ENCODE measurements around the gene RBFOX2.

Gene RBFOX2

GRCh38 chr22:35970616-35971455 lies 57.8 kb downstream of the RBFOX2 start:
- no peak for DNase-seq

GRCh38 chr22:35967046-35967397 lies 61.6 kb downstream of the RBFOX2 start:
- DNase-seq = no peak

GRCh38 chr22:35966314-35967045 lies 62.1 kb downstream of the RBFOX2 start:
- no peak for DNase-seq

GRCh38 chr22:35963237-35963810 lies 65.3 kb downstream of the RBFOX2 start:
- no peak for DNase-seq

GRCh38 chr22:35961480-35962295 lies 66.9 kb downstream of the RBFOX2 start:
- no peak for DNase-seq

- no peak for DNase-seq
Observed at GRCh38 chr22:35960854-35961253, 67.8 kb downstream of the RBFOX2 start.

GRCh38 chr22:35959121-35959800 lies 69.4 kb downstream of the RBFOX2 start:
- no peak for DNase-seq

- no peak for DNase-seq
Observed at GRCh38 chr22:35958334-35958733, 70.3 kb downstream of the RBFOX2 start.

GRCh38 chr22:35957589-35957988 lies 71.0 kb downstream of the RBFOX2 start:
- DNase-seq = no peak

- no peak for DNase-seq
Observed at GRCh38 chr22:35956850-35957249, 71.8 kb downstream of the RBFOX2 start.

- no peak for DNase-seq
Observed at GRCh38 chr22:35955546-35955945, 73.1 kb downstream of the RBFOX2 start.

- DNase-seq = no peak
Observed at GRCh38 chr22:35952576-35952975, 76.0 kb downstream of the RBFOX2 start.

- no peak for DNase-seq
Observed at GRCh38 chr22:35950262-35950661, 78.4 kb downstream of the RBFOX2 start.

- DNase-seq = no peak
Observed at GRCh38 chr22:35949243-35949642, 79.4 kb downstream of the RBFOX2 start.

- no peak for DNase-seq
Observed at GRCh38 chr22:35947794-35948425, 80.7 kb downstream of the RBFOX2 start.

GRCh38 chr22:35944458-35944857 lies 84.2 kb downstream of the RBFOX2 start:
- DNase-seq = no peak

GRCh38 chr22:35940166-35940565 lies 88.5 kb downstream of the RBFOX2 start:
- no peak for DNase-seq

- DNase-seq = no peak
Observed at GRCh38 chr22:35938226-35938625, 90.4 kb downstream of the RBFOX2 start.

- no peak for DNase-seq
Observed at GRCh38 chr22:35930933-35931332, 97.7 kb downstream of the RBFOX2 start.

GRCh38 chr22:35928285-35928798 lies 100.3 kb downstream of the RBFOX2 start:
- DNase-seq = no peak

- no peak for DNase-seq
Observed at GRCh38 chr22:35923026-35923425, 105.6 kb downstream of the RBFOX2 start.

- no peak for DNase-seq
Observed at GRCh38 chr22:35921777-35922176, 106.8 kb downstream of the RBFOX2 start.
